ENCODE results near the gene ERN1. TPM values are rescaled to one million over a fixed set of nuclear protein-coding genes. Genes with fewer than 3 reads are reported as not detected.

ERN1 gene
- polyA plus RNA-seq, 3 donors from 2014 or later, result 30.7 to 52.9 (median 31.3) TPM

DNA sequence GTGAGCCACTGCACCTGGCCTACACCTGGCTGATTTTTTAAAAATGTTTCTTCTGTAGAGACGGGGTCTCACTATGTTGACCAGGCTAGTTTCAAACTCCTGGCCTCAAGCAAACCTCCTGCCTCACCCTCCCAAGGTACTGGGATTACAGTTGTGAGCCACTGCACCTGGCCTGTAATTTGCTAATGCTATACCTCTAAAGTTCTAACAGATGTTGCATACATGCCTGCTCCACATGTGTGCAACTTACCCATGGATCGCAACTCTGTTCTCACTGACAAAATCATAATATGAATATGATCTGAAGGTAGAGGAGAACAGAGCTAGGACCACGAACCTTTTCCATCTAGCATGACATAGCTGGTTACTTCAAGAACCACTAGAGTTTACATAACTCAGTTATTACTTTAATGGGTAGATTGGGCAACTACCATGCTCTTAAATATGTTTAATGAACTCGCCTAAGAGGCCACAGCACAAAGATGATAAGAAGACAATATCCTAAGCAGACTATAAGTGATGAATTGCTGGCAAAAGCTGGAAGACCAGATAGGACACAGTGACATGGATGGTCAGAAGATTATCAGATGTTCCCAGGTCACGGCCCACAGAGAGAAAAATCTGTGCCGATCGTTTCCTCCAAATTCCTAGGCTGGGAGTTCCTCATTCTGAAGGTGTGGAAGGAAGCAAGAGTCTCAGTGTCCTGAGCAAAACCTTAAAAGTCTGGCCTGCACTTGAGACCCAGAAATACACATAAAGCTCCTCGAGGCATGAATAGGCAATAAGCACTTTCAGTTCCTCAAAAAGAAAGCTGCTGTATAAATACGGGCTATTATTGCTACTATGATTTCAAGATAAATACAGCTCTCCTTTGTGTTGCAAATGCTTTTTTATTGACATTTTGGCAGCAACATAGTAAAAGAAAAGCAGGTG is 55.9 kb downstream of the ERN1 start:
- peaks cover 0 to 11% (median 6%) of the 10 kb centered on the region in 6 donors for H3K9me3 Mint-ChIP-seq
- H3K4me1 Mint-ChIP-seq, result peaks cover 11 to 29% of the 10 kb centered on the region in 2 donors
- peaks cover 45 to 70% (median 57%) of the 10 kb centered on the region in 3 donors for H3K36me3 Mint-ChIP-seq
- H3K27me3 Mint-ChIP-seq (ENCODE audit: low read depth in 3 of 3), result peaks cover 0 to 4% (median 0%) of the 10 kb centered on the region in 3 donors
- peak overlapping the region in 3 of 5 donors; percentile 31 to 42 (median 33) for H3K4me3 Mint-ChIP-seq
- peak overlapping the region in 5 of 6 donors; percentile 35 to 88 (median 75) for H3K27ac Mint-ChIP-seq
- no peak for DNase-seq

GRCh38 chr17:64071111-64071510 is 58.8 kb downstream of the ERN1 start:
- Mint-ChIP-seq H3K27ac (peak overlapping the region in 5 of 6 donors; percentile 67 to 84 (median 72)), H3K4me3 (no peak overlapping the region), H3K36me3 (peaks cover 58 to 81% (median 63%) of the 10 kb centered on the region in 3 donors)

GRCh38 chr17:64070213-64070612 is 59.7 kb downstream of the ERN1 start:
- H3K36me3 Mint-ChIP-seq, result peaks cover 65 to 73% (median 65%) of the 10 kb centered on the region in 3 donors
- peaks cover 4 to 12% (median 11%) of the 10 kb centered on the region in 3 donors for H3K27me3 Mint-ChIP-seq (ENCODE audit: low read depth in 3 of 3)
- no peak for DNase-seq
- H3K9me3 Mint-ChIP-seq, result peaks cover 0 to 19% (median 13%) of the 10 kb centered on the region in 6 donors
- no peak overlapping the region for H3K4me3 Mint-ChIP-seq
- peaks cover 36 to 48% of the 10 kb centered on the region in 2 donors for H3K4me1 Mint-ChIP-seq
- H3K27ac Mint-ChIP-seq, result peak overlapping the region in 4 of 6 donors; percentile 25 to 100 (median 86)

More at GRCh38 chr17:64071111-64071510, 58.8 kb downstream of the ERN1 start:
- peaks cover 30 to 48% of the 10 kb centered on the region in 2 donors for H3K4me1 Mint-ChIP-seq
- DNase-seq, result no peak
- H3K9me3 Mint-ChIP-seq, result peaks cover 0 to 19% (median 13%) of the 10 kb centered on the region in 6 donors
- H3K27me3 Mint-ChIP-seq (ENCODE audit: low read depth in 3 of 3), result peaks cover 4 to 10% (median 10%) of the 10 kb centered on the region in 3 donors

GRCh38 chr17:64069143-64069542 is 60.8 kb downstream of the ERN1 start:
- H3K36me3 Mint-ChIP-seq, result peaks cover 69 to 78% (median 71%) of the 10 kb centered on the region in 3 donors
- peaks cover 4 to 20% (median 16%) of the 10 kb centered on the region in 3 donors for H3K27me3 Mint-ChIP-seq (ENCODE audit: low read depth in 3 of 3)
- no peak overlapping the region for H3K4me3 Mint-ChIP-seq
- peaks cover 0 to 19% (median 13%) of the 10 kb centered on the region in 6 donors for H3K9me3 Mint-ChIP-seq
- H3K4me1 Mint-ChIP-seq, result peaks cover 42 to 50% of the 10 kb centered on the region in 2 donors
- DNase-seq, result no peak
- H3K27ac Mint-ChIP-seq, result peak overlapping the region; percentile 22 to 100 (median 98)

DNA sequence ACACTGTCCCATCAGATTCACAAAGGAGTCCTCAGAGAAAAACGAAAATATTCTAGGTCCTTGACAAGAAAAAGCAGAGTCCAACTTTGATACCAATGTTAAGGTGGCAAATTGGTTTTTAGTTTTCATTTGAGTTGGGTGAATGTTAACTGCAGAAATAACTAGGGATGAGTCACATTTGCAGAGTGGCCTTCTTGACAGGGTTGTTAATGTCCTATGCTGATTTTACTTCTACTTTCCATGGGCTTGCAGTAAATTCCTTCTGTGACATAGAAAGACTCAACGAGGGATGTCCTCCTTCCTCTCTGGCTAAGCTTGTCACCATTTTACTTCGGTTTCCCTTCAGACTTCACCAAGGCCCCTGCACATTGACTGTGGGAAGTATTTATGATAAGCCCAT is 62.3 kb downstream of the ERN1 start:
- H3K36me3 Mint-ChIP-seq, result peaks cover 67 to 84% (median 72%) of the 10 kb centered on the region in 3 donors
- peak overlapping the region; percentile 41 to 92 (median 90) for H3K4me3 Mint-ChIP-seq
- H3K27ac Mint-ChIP-seq, result peak overlapping the region; percentile 89 to 100 (median 98)
- H3K27me3 Mint-ChIP-seq (ENCODE audit: low read depth in 3 of 3), result peaks cover 4 to 23% (median 16%) of the 10 kb centered on the region in 3 donors
- H3K9me3 Mint-ChIP-seq, result peaks cover 0 to 19% (median 13%) of the 10 kb centered on the region in 6 donors
- H3K4me1 Mint-ChIP-seq, result peaks cover 55 to 63% of the 10 kb centered on the region in 2 donors
- DNase-seq, result peak in 1 of 3 donors; percentile 30

DNA sequence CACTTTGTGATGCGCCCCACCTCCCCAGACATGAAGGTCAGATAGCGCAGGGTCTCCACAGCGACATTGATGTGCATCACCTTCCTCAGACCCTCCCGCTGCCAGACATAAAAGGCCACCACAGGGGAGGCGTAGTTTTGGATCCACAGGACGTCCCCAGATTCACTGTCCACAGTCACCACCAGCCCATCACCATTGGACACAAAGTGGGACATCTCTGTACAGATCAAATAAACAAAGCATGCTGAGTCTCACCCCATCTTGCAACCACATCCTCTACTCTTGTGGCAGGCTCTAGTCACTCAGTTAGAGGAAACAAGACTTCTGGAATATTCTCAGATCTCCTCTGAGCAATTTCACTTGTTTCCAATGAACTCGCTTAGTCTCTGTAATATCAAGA is 63.2 kb downstream of the ERN1 start:
- peak overlapping the region; percentile 75 to 92 (median 90) for H3K4me3 Mint-ChIP-seq
- peak; percentile 86 to 87 (median 86) for DNase-seq
- H3K4me1 Mint-ChIP-seq, result peaks cover 64 to 72% of the 10 kb centered on the region in 2 donors

GRCh38 chr17:64065161-64065560 is 64.8 kb downstream of the ERN1 start:
- peaks cover 79 to 88% of the 10 kb centered on the region in 2 donors for H3K4me1 Mint-ChIP-seq
- peak overlapping the region; percentile 89 to 100 (median 98) for H3K27ac Mint-ChIP-seq
- DNase-seq, result no peak
- H3K27me3 Mint-ChIP-seq (ENCODE audit: low read depth in 3 of 3), result peaks cover 7 to 23% (median 17%) of the 10 kb centered on the region in 3 donors
- peaks cover 60 to 80% (median 61%) of the 10 kb centered on the region in 3 donors for H3K36me3 Mint-ChIP-seq
- peak overlapping the region; percentile 75 to 92 (median 90) for H3K4me3 Mint-ChIP-seq
- peaks cover 0 to 19% (median 13%) of the 10 kb centered on the region in 6 donors for H3K9me3 Mint-ChIP-seq

More for the DNA sequence above, 63.2 kb downstream of the ERN1 start:
- Mint-ChIP-seq H3K9me3 (peaks cover 0 to 19% (median 13%) of the 10 kb centered on the region in 6 donors), H3K27ac (peak overlapping the region; percentile 89 to 100 (median 98)), H3K36me3 (peaks cover 66 to 80% (median 68%) of the 10 kb centered on the region in 3 donors), H3K27me3 (ENCODE audit: low read depth in 3 of 3) (peaks cover 4 to 23% (median 16%) of the 10 kb centered on the region in 3 donors)

GRCh38 chr17:64064331-64064730 is 65.6 kb downstream of the ERN1 start:
- H3K27me3 Mint-ChIP-seq (ENCODE audit: low read depth in 3 of 3), result peaks cover 8 to 23% (median 17%) of the 10 kb centered on the region in 3 donors
- peak overlapping the region; percentile 75 to 92 (median 90) for H3K4me3 Mint-ChIP-seq
- peak overlapping the region; percentile 89 to 100 (median 98) for H3K27ac Mint-ChIP-seq
- H3K4me1 Mint-ChIP-seq, result peaks cover 87 to 96% of the 10 kb centered on the region in 2 donors
- H3K9me3 Mint-ChIP-seq, result peaks cover 0 to 11% (median 9%) of the 10 kb centered on the region in 6 donors
- no peak for DNase-seq
- H3K36me3 Mint-ChIP-seq, result peaks cover 59 to 80% (median 59%) of the 10 kb centered on the region in 3 donors

- Mint-ChIP-seq H3K36me3 (peaks cover 55 to 80% (median 59%) of the 10 kb centered on the region in 3 donors), H3K4me3 (peak overlapping the region; percentile 75 to 92 (median 90)), H3K9me3 (peaks cover 0 to 6% (median 4%) of the 10 kb centered on the region in 6 donors), H3K4me1 (peaks cover 92 to 100% of the 10 kb centered on the region in 2 donors), H3K27ac (peak overlapping the region; percentile 89 to 100 (median 98)), H3K27me3 (ENCODE audit: low read depth in 3 of 3) (peaks cover 8 to 23% (median 17%) of the 10 kb centered on the region in 3 donors)
- DNase-seq, result peak; percentile 66 to 70 (median 68)
These were observed 66.1 kb downstream of the ERN1 start for GRCh38 chr17:64063766-64064224.

- peak; percentile 43 to 59 (median 49) for DNase-seq
These were observed 66.9 kb downstream of the ERN1 start for GRCh38 chr17:64063088-64063487.

DNA sequence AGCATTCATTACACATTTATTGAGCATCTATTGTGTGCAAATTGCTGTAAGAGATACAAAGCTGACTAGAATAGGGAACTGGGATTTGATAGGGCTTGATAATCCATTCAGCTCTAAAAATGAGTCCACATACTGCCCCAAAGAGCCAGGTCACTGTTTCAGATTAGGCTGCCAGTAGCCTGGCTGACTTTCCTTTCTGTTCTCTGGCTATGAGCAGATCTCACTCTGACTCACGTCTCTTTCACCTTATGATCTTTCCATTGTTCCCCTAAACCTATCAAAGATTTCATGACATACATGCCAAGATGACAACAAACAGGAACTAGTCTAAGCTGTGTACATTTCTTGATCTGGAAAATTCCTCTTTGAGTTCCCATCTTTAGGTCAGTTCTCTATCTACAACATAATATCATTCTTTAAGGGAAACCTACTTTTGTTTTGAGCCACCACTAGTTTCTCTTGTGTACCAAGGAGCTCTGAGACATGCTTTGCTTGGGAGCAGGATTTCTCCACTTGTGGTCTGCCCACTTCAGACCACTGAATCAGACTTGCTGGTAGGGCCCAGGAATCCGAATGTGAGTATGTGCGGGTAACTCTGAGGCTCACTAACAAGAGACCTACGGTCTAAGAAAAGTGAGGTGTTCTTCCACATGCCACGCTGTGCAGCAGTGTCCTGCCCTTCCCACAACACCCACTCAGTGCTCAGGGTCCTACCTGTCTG is 68.6 kb downstream of the ERN1 start:
- Mint-ChIP-seq H3K36me3 (peaks cover 55 to 79% (median 56%) of the 10 kb centered on the region in 3 donors), H3K9me3 (no peaks in the 10 kb centered on the region), H3K27me3 (ENCODE audit: low read depth in 3 of 3) (peaks cover 5 to 15% (median 13%) of the 10 kb centered on the region in 3 donors), H3K27ac (peak overlapping the region; percentile 89 to 100 (median 98)), H3K4me3 (peak overlapping the region; percentile 6 to 90 (median 59)), H3K4me1 (peaks cover 93 to 100% of the 10 kb centered on the region in 2 donors)
- DNase-seq, result no peak

More at GRCh38 chr17:64063088-64063487, 66.9 kb downstream of the ERN1 start:
- Mint-ChIP-seq H3K9me3 (no peaks in the 10 kb centered on the region), H3K4me3 (peak overlapping the region; percentile 75 to 92 (median 90)), H3K27me3 (ENCODE audit: low read depth in 3 of 3) (peaks cover 8 to 18% (median 17%) of the 10 kb centered on the region in 3 donors), H3K27ac (peak overlapping the region; percentile 89 to 100 (median 98)), H3K36me3 (peaks cover 55 to 80% (median 56%) of the 10 kb centered on the region in 3 donors), H3K4me1 (peaks cover 95 to 100% of the 10 kb centered on the region in 2 donors)

- Mint-ChIP-seq H3K27me3 (ENCODE audit: low read depth in 3 of 3) (peaks cover 5 to 13% (median 9%) of the 10 kb centered on the region in 3 donors), H3K4me3 (peak overlapping the region; percentile 53 to 84 (median 67)), H3K27ac (peak overlapping the region; percentile 89 to 100 (median 98)), H3K4me1 (peaks cover 91 to 97% of the 10 kb centered on the region in 2 donors), H3K36me3 (peaks cover 47 to 85% (median 49%) of the 10 kb centered on the region in 3 donors), H3K9me3 (no peaks in the 10 kb centered on the region)
- DNase-seq, result peak; percentile 26 to 39 (median 27)
These were observed 69.6 kb downstream of the ERN1 start for GRCh38 chr17:64060331-64060730.
